ENCODE measurements around the gene SLC16A4.

DNA sequence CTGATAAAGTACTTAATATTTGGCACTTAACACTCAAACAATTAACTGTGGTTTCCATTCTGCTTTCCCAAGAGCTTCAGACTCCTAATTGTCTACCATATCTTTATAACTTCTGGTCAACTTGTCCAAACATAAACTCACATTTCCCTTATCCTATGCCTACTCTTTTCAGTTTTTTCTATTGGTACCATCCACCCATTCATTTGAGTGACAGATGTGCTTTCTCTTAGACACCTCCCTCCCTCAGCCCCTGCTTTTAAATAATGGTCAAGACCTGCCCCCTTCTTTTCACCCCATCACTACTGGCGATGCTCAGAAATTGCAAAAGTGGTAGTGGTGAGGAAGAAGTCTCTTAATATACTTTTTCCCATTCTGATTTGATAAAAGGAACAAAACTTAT lies 5.5 kb downstream of the SLC16A4 start:
- TF ChIP-seq, protein P1, sequence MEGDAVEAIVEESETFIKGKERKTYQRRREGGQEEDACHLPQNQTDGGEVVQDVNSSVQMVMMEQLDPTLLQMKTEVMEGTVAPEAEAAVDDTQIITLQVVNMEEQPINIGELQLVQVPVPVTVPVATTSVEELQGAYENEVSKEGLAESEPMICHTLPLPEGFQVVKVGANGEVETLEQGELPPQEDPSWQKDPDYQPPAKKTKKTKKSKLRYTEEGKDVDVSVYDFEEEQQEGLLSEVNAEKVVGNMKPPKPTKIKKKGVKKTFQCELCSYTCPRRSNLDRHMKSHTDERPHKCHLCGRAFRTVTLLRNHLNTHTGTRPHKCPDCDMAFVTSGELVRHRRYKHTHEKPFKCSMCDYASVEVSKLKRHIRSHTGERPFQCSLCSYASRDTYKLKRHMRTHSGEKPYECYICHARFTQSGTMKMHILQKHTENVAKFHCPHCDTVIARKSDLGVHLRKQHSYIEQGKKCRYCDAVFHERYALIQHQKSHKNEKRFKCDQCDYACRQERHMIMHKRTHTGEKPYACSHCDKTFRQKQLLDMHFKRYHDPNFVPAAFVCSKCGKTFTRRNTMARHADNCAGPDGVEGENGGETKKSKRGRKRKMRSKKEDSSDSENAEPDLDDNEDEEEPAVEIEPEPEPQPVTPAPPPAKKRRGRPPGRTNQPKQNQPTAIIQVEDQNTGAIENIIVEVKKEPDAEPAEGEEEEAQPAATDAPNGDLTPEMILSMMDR (conservative IDR thresholded peaks at IDR 0.05): no peak
- no peak for TF ChIP-seq ZFX (IDR thresholded peaks at IDR 0.05)

Measured in C4-2B (cell line).